ENCODE data around the gene CDC25B. TPM values are rescaled to one million over a fixed set of nuclear protein-coding genes. Genes with fewer than 3 reads are reported as not detected.

CDC25B gene
- polyA plus RNA-seq, 1 donor (not counting 4 experiments of a cell fraction or from before 2014, with no cell fraction given), result 23.5 TPM

DNA sequence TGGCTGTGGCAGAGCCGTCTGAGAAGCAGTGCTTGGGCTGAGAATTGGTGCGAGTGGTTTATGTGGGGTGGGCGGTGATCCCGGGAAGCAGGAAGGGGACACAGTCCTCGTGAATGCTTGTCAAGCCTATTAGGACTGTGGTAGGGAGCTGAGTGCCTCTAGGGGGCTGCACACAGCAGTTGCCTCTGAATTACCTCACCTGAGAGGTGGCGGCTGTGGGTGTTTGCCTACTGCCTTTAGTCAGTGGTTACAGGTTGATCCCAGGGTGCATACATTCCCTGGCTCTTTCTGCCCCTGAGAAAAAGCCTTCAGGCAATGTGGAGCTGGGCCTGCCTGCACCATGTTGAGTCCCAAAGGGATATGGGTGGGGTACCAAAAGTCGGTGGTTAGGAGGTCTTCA, 29.4 kb downstream of the CDC25B start:
- H3K4me1 ChIP-seq (ENCODE audit: control insufficient read depth, extremely low read depth, insufficient read depth, low read length), result peaks cover 9% of the 10 kb centered on the region
- no peaks in the 10 kb centered on the region for H4K20me1 ChIP-seq (ENCODE audit: control insufficient read depth, extremely low read depth, insufficient read depth, low read length)
- dilution Hi-C loops (cut with MboI; ENCODE audit: extremely low pct_ligation_motif_present, low sequenced_read_pairs), result no loop called here
- no peak overlapping the region for H3K4me3 ChIP-seq (ENCODE audit: control insufficient read depth in 2 of 3, extremely low read depth in 1 of 3, insufficient read depth in 2 of 3, low read depth in 1 of 3, low read length in 3 of 3)
- no peak for FAIRE-seq
- no peak overlapping the region for H3K27ac ChIP-seq (ENCODE audit: control insufficient read depth, insufficient read depth, low read length)
- H3K9me3 ChIP-seq (ENCODE audit: control insufficient read depth, low read depth, low read length), result no peaks in the 10 kb centered on the region
- no peak overlapping the region for H3K9ac ChIP-seq (ENCODE audit: control insufficient read depth, extremely low read depth, insufficient read depth, low read length)
- H3K4me2 ChIP-seq (ENCODE audit: control insufficient read depth, extremely low read depth, insufficient read depth, low read depth, low read length), result no peak overlapping the region
- no peaks in the 10 kb centered on the region for H3K9me1 ChIP-seq (ENCODE audit: control insufficient read depth, extremely low read depth, insufficient read depth, low read length)
- peaks cover 8% of the 10 kb centered on the region for H3K79me2 ChIP-seq (ENCODE audit: control insufficient read depth, insufficient read depth, low read length)
- DNase-seq (ENCODE audit: low read depth, low spot score), result no peak
- TF ChIP-seq, protein P1, sequence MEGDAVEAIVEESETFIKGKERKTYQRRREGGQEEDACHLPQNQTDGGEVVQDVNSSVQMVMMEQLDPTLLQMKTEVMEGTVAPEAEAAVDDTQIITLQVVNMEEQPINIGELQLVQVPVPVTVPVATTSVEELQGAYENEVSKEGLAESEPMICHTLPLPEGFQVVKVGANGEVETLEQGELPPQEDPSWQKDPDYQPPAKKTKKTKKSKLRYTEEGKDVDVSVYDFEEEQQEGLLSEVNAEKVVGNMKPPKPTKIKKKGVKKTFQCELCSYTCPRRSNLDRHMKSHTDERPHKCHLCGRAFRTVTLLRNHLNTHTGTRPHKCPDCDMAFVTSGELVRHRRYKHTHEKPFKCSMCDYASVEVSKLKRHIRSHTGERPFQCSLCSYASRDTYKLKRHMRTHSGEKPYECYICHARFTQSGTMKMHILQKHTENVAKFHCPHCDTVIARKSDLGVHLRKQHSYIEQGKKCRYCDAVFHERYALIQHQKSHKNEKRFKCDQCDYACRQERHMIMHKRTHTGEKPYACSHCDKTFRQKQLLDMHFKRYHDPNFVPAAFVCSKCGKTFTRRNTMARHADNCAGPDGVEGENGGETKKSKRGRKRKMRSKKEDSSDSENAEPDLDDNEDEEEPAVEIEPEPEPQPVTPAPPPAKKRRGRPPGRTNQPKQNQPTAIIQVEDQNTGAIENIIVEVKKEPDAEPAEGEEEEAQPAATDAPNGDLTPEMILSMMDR (optimal IDR thresholded peaks at IDR 0.05 in 1 of 3, IDR thresholded peaks at IDR 0.05 in 1 of 3, conservative IDR thresholded peaks at IDR 0.05 in 1 of 3; ENCODE audit: extremely low read depth in 1 of 3, insufficient read depth in 2 of 3, low read length in 3 of 3), result no peak
- no peak for TF ChIP-seq EZH2 (IDR thresholded peaks at IDR 0.05; ENCODE audit: low read length)
- H3K36me3 ChIP-seq (ENCODE audit: control insufficient read depth in 2 of 2, extremely low read depth in 1 of 2, insufficient read depth in 2 of 2, low read length in 2 of 2), result peaks cover 12 to 17% of the 10 kb centered on the region in 2 experiments
- no peak overlapping the region for H2AFZ ChIP-seq (ENCODE audit: control insufficient read depth, low read length)
- H3K27me3 ChIP-seq (ENCODE audit: control insufficient read depth, extremely low read depth, insufficient read depth, low read length), result no peaks in the 10 kb centered on the region

DNA sequence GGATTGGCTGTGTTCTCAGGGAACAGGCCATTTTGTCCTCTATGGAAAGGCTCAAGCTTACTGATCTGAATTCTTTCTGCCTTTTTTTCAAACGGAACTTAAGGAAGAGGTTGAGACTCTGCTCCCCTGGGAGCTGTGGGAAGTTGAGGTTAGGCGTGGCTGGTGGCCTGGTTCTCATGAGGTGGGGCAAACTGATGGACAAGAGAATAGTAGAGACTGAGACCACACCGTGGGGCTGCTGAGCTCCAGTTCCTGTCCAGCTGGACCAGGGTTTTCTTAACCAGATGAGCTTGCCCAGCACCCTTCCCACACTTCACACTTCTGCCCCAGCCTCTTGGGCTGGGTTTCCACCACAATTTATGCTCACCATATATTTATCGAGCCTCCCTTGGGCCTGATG, 30.3 kb downstream of the CDC25B start:
- dilution Hi-C loops (cut with MboI; ENCODE audit: extremely low pct_ligation_motif_present, low sequenced_read_pairs), result no loop called here
- H3K9ac ChIP-seq (ENCODE audit: control insufficient read depth, extremely low read depth, insufficient read depth, low read length), result no peak overlapping the region
- no peaks in the 10 kb centered on the region for H3K9me3 ChIP-seq (ENCODE audit: control insufficient read depth, low read depth, low read length)
- H4K20me1 ChIP-seq (ENCODE audit: control insufficient read depth, extremely low read depth, insufficient read depth, low read length), result no peaks in the 10 kb centered on the region
- no peak overlapping the region for H3K27ac ChIP-seq (ENCODE audit: control insufficient read depth, insufficient read depth, low read length)
- no peak for FAIRE-seq
- H3K9me1 ChIP-seq (ENCODE audit: control insufficient read depth, extremely low read depth, insufficient read depth, low read length), result no peaks in the 10 kb centered on the region
- H3K27me3 ChIP-seq (ENCODE audit: control insufficient read depth, extremely low read depth, insufficient read depth, low read length), result no peaks in the 10 kb centered on the region
- H2AFZ ChIP-seq (ENCODE audit: control insufficient read depth, low read length), result no peak overlapping the region
- no peak for TF ChIP-seq EZH2 (IDR thresholded peaks at IDR 0.05; ENCODE audit: low read length)
- TF ChIP-seq, protein P1 (optimal IDR thresholded peaks at IDR 0.05 in 1 of 3, IDR thresholded peaks at IDR 0.05 in 1 of 3, conservative IDR thresholded peaks at IDR 0.05 in 1 of 3; ENCODE audit: extremely low read depth in 1 of 3, insufficient read depth in 2 of 3, low read length in 3 of 3), result no peak
- peaks cover 12 to 17% of the 10 kb centered on the region in 2 experiments for H3K36me3 ChIP-seq (ENCODE audit: control insufficient read depth in 2 of 2, extremely low read depth in 1 of 2, insufficient read depth in 2 of 2, low read length in 2 of 2)
- DNase-seq (ENCODE audit: low read depth, low spot score), result no peak
- no peak overlapping the region for H3K4me2 ChIP-seq (ENCODE audit: control insufficient read depth, extremely low read depth, insufficient read depth, low read depth, low read length)
- H3K79me2 ChIP-seq (ENCODE audit: control insufficient read depth, insufficient read depth, low read length), result peaks cover 5% of the 10 kb centered on the region
- H3K4me1 ChIP-seq (ENCODE audit: control insufficient read depth, extremely low read depth, insufficient read depth, low read length), result peaks cover 3% of the 10 kb centered on the region
- no peak overlapping the region for H3K4me3 ChIP-seq (ENCODE audit: control insufficient read depth in 2 of 3, extremely low read depth in 1 of 3, insufficient read depth in 2 of 3, low read depth in 1 of 3, low read length in 3 of 3)

All from keratinocyte (primary cell).